Heart right ventricle (tissue), 16 donors: Measurements from ENCODE around the gene RNF207. TPM values are rescaled to one million over a fixed set of nuclear protein-coding genes. Genes with fewer than 3 reads are reported as not detected.

Experiments used
- ATAC-seq, 8 donors: fragments of 200-7000 bp; cut with Tn5 transposase; one replicate each; pipeline ENCODE4 v1.9.1; 2020; ENCODE audit warnings: mild to moderate bottlenecking in 8 of 8, moderate library complexity in 8 of 8, moderate number of reproducible peaks in 1 of 8
- DNase-seq, 2 donors: peaks; one replicate each; pipeline ENCODE4 v3.0.0-alpha.2; 2020
- H3K27ac ChIP-seq, 10 donors: fragments of 200-600 bp; sonication (generic) in 2 of 10; one replicate each; pipeline versions ENCODE4 v1.5.0 to v1.8.0; 2020 to 2022; ENCODE audit warnings: mild to moderate bottlenecking in 3 of 10
- H3K27me3 ChIP-seq, 7 donors: fragments of 200-600 bp; one replicate each; pipeline ENCODE4 v1.8.0; 2021 to 2022; ENCODE audit warnings: mild to moderate bottlenecking in 2 of 7
- H3K36me3 ChIP-seq, 9 donors: fragments of 200-600 bp; sonication (generic) in 1 of 9; one replicate each; pipeline versions ENCODE4 v1.5.0 to v1.8.0; 2020 to 2022; ENCODE audit warnings: mild to moderate bottlenecking in 2 of 9
- H3K4me1 ChIP-seq, 9 donors: fragments of 200-600 bp; sonication (generic) in 1 of 9; one replicate each; pipeline versions ENCODE4 v1.5.0 to v1.8.0; 2020 to 2022; ENCODE audit warnings: mild to moderate bottlenecking in 4 of 9
- H3K4me3 ChIP-seq, 10 donors: fragments of 200-600 bp; sonication (generic) in 2 of 10; one replicate each; pipeline versions ENCODE4 v1.5.0 to v1.8.0; 2020 to 2022; ENCODE audit warnings: mild to moderate bottlenecking in 7 of 10, moderate library complexity in 2 of 10
- H3K9me3 ChIP-seq, 11 donors: fragments of 200-600 bp in 10 of 11; sonication (generic) in 2 of 11; one replicate each; pipeline versions ENCODE4 v1.5.0 to v1.8.0; 2013 to 2022; ENCODE audit warnings: mild to moderate bottlenecking in 2 of 11, control low read depth in 1 of 11, moderate library complexity in 1 of 11
- WGBS, 2 donors: extraction: QIAGEN DNeasy Blood & Tissue Kit; methylation state at CpG; one replicate each; pipeline ENCODE4 v1.1.7; 2013; ENCODE audit warnings: inconsistent platforms in 1 of 2; 5-methylcytosine and 5-hydroxymethylcytosine counted together
- intact Hi-C, 10 donors: fragments of 100-400 bp; cut with DNase I; formaldehyde crosslinking; loops; one replicate each; pipeline versions ENCODE4 v1.11.1 to v1.14.2; 2022
- polyA plus RNA-seq, 2 donors: library from polyadenylated mRNA; stranded (reverse); fragments of 200-250 nt; gene quantifications; one replicate each; pipeline ENCODE4 v1.2.3, GENCODE V29; 2013
- total RNA-seq, 10 donors: library from RNA; stranded (reverse); fragmentation: NEBNext Ultra II Directional in 3 of 10; extraction: Animal tissue kit (Norgen Biotek cat#: 25700) in 3 of 10; gene quantifications; one replicate each; pipeline versions ENCODE4 v1.2.1 to v1.2.4, GENCODE V29; 2021 to 2023
- TF ChIP-seq, protein P1 (sequence below), 9 donors: fragments of 200-600 bp; sonication (generic) in 2 of 9; IDR thresholded peaks; one replicate each; pipeline versions ENCODE4 v1.5.0 to v1.8.0; 2021 to 2022; ENCODE audit warnings: antibody characterized with exemption in 9 of 9, mild to moderate bottlenecking in 5 of 9, moderate library complexity in 1 of 9
- donor health status: Arrhythmogenic right ventricular cardiomyopathy.
- donor health status: ischemic (EF 13 %, LVEDD 7.1; RV severe dilation, severe dysfunction).
- donor health status: healthy with polysubstance abuse.
- donor health status: DM: no; HTN: yes; CAD: no.
- donor health status: DM: no; HTN: no; CAD: no.
- donor health status: ischemic (EF 25% LVEDD 6.9; RV normal size, moderate dysfunction).
- donor health status: ischemic (EF 25% LVEDD 5.7; RV mildly dilated, moderate dysfunction).
- donor health status: healthy.
- donor health status: DM: yes; HTN: yes; CAD: no.
- donor health status: Ischemic cardiomyopathy.
- donor health status: ischemic (EF 35%, LVEDD 5.7; RV mildly dilated, moderate dysfunction).
- donor health status: nonischemic (EF 11% LVEDD 7.7; RV severe dilation, severe dysfunction).
- donor health status: DM: yes; HTN: yes; CAD: no.
- donor health status: PGD.
- donor health status: ischemic (EF 29% LVEDD 5.4; RV normal size, mild dysfunction).
- donor health status: nonischemic (EF 23%, LVEDD 6.1; RV moderate dilation, normal function).

Gene RNF207
- total and polyA plus RNA-seq, 12 donors, result 16.2 to 183 (median 67.4) TPM

DNA sequence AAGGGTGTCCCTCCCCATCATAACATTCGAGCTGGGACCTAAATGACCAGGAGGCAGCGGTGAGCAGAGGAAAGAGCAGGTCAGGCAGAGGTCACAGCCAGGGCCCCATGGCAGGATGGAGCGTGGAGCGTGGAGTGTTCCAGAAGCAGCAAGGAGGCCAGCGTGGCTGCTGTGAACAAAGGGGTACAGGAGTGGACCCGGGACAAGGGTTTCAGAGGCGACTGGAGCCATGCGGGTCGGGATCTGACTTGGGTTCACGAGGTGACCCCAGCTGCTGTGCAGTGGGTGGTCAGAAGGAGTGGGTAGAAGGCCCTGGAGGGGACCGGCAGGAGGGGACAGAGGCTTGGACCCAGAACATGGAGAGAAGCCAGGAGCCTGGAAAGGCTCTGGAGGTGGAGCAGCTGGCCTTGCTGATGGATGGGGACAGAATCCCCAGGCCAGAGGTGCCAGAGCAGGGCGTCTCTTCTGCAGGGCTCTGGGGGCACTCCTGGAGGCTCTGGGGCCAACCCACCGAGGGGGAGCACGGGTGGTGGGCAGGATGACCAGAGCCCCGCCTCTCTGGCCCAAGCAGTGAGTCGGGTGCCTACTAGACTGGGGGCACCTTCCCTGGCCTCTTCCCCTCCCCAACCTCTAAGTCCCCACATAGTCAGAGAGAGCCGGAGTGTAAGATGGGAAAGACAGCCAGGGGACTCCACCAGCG, 28.1 kb upstream of the RNF207 start:
- ATAC-seq (no peak), DNase-seq (no peak)
- H3K4me3 ChIP-seq, result no peak overlapping the region
- H3K27me3 ChIP-seq, result peaks cover 20 to 72% (median 60%) of the 10 kb centered on the region in 7 donors
- no peaks in the 10 kb centered on the region for H3K36me3 ChIP-seq
- no peak overlapping the region for H3K27ac ChIP-seq
- peaks cover 3 to 21% (median 17%) of the 10 kb centered on the region in 9 donors for H3K4me1 ChIP-seq
- intact Hi-C loops, result loop anchor here in 2 of 10 donors (10.0 kb wide), 2 partner anchors 123 to 133 kb away; partner anchors contain the start of gene KCNAB2 (in 1 of the 2)
- WGBS, 2 donors, result 75 to 76% methylated on average over 18 of the region's 18 CpGs
- no peaks in the 10 kb centered on the region for H3K9me3 ChIP-seq
- TF ChIP-seq, protein P1, sequence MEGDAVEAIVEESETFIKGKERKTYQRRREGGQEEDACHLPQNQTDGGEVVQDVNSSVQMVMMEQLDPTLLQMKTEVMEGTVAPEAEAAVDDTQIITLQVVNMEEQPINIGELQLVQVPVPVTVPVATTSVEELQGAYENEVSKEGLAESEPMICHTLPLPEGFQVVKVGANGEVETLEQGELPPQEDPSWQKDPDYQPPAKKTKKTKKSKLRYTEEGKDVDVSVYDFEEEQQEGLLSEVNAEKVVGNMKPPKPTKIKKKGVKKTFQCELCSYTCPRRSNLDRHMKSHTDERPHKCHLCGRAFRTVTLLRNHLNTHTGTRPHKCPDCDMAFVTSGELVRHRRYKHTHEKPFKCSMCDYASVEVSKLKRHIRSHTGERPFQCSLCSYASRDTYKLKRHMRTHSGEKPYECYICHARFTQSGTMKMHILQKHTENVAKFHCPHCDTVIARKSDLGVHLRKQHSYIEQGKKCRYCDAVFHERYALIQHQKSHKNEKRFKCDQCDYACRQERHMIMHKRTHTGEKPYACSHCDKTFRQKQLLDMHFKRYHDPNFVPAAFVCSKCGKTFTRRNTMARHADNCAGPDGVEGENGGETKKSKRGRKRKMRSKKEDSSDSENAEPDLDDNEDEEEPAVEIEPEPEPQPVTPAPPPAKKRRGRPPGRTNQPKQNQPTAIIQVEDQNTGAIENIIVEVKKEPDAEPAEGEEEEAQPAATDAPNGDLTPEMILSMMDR (IDR thresholded peaks at IDR 0.05), result no peak

DNA sequence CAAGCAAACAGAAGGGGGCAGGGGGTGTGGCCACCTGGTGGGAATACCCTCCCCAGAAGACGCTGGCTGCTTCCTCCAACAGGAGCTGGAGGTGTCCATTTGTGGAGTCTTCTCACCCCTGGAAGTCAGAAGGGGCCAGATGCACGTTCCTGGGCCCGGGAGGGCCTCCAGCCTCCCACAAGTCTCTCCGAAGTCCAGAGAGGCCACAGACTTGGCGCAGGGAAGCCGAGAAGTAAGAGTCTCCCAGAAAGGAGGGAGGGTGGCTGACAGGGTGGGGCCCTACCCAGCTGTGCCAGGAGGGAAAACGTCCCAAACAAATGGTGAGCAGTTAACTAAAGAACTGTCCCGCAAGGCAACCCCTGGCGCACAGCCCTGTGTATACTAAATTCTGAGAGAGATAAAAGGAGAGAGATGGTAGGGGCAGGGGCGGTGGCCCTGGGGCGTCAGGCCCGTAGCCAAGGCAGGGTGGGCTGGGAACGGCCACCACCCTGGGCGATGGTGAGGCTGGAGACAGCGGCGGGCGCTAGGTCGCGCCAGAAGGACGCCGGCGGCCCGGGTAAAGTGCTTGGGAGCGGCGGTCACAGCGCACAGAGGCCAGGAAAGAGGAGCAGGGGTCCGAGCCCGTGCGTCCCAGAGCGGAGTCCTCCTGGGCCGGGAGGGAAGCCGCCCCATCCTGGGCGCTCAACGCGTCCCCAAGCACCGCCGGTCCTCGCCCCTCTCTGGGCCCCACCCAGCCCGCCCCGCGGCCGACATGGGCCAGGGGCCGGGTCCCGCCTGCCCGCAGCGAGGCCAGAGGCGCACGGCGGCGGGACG, 27.0 kb upstream of the RNF207 start:
- ATAC-seq (peak in 2 of 8 donors; percentile 20 to 24), DNase-seq (no peak)
- no peak overlapping the region for H3K27ac ChIP-seq
- peaks cover 3 to 22% (median 18%) of the 10 kb centered on the region in 9 donors for H3K4me1 ChIP-seq
- H3K9me3 ChIP-seq, result no peaks in the 10 kb centered on the region
- peaks cover 20 to 63% (median 54%) of the 10 kb centered on the region in 7 donors for H3K27me3 ChIP-seq
- intact Hi-C loops, result loop anchor here in 2 of 10 donors (10.0 kb wide), 2 partner anchors 124 to 134 kb away; partner anchors contain the start of gene KCNAB2 (in 1 of the 2)
- peak overlapping the region in 9 of 10 donors; percentile 5 to 43 (median 29) for H3K4me3 ChIP-seq
- WGBS, 2 donors, result 4 to 6% methylated on average over 42 to 51 of the region's 51 CpGs
- H3K36me3 ChIP-seq, result no peaks in the 10 kb centered on the region
- TF ChIP-seq, protein P1 (IDR thresholded peaks at IDR 0.05), result no peak

DNA sequence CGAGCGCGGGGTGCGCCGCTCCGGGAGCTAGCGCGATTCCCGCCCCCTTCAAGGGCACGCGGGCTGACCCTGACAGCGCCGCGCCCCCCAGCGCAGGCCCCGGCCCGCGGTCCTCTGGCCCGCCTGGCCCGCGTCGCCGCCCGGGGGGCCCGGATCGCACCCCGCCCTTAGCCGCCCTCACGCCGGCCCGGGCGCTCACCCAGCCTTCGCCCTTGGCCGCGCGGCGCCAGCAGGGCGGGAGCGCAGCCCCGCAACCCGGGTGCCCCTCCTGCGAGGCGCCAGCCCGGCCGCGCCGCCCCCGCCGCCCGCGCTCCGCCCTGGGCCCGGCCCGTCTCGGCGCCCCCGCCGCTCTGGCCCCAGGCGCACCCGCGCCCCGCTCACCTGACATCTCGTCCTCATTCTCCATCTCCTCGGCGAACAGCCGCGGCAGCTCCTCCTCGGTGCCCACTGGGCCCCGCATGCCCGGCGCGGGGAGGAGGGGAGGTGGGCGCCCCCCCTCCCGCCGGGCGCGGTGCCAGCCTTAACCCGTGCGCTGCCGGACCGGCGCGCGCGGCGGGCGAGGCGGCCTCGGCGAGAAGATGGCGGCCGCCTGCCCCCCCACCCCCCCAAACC, 26.2 kb upstream of the RNF207 start:
- TF ChIP-seq, protein P1 (IDR thresholded peaks at IDR 0.05), result no peak
- Histone ChIP-seq H3K9me3 (no peaks in the 10 kb centered on the region), H3K27me3 (peaks cover 20 to 60% (median 51%) of the 10 kb centered on the region in 7 donors), H3K4me1 (peaks cover 3 to 23% (median 18%) of the 10 kb centered on the region in 9 donors), H3K27ac (no peak overlapping the region), H3K36me3 (peaks cover 0 to 6% (median 0%) of the 10 kb centered on the region in 9 donors), H3K4me3 (peak overlapping the region in 7 of 10 donors; percentile 17 to 43 (median 33))
- DNase-seq, result no peak
- 1% methylated on average over 44 to 89 of the region's 92 CpGs for WGBS, 2 donors
- ATAC-seq, result peak in 1 of 8 donors; percentile 21
- intact Hi-C loops, result loop anchor here in 9 of 10 donors (10.0 kb wide), 3 partner anchors 65 to 135 kb away; partner anchors contain the start of genes HES3 (in 1 of the 9) and KCNAB2 (in 1 of the 9)
